Panc1 (cell line): ENCODE results near the gene KIF2A. TPM values are rescaled to one million over a fixed set of nuclear protein-coding genes. Genes with fewer than 3 reads are reported as not detected.

ENCODE experiments used
- ATAC-seq: fragments of 200-7000 bp; cut with Tn5 transposase; 2 replicates; pipeline ENCODE4 v1.9.1; 2020; ENCODE audit warnings: mild to moderate bottlenecking, moderate library complexity
- BruUV-seq: library from RNA; stranded (reverse); fragments of 400-500 nt; replicated peaks from 2 replicates; lab custom pipeline; 2021; lab: Mats Ljungman, UMichigan
- CTCF ChIA-PET: fragments of 300-600 bp; sonication (Branson Sonifier 250); formaldehyde crosslinking; loops from one replicate; lab custom pipeline; 2022; ENCODE audit warnings: antibody characterized with exemption; lab: Charles Lee
- POLR2A ChIA-PET: fragments of 300-600 bp; sonication (Branson Sonifier 250); formaldehyde crosslinking; loops from one replicate; lab custom pipeline; 2022; ENCODE audit warnings: antibody characterized with exemption; lab: Charles Lee
- DNase-seq: peaks from one replicate; pipeline ENCODE4 v3.0.0-alpha.2; 2010; ENCODE audit warnings: low read depth, low spot score
- H3K27ac ChIP-seq: 2 replicates; pipeline ENCODE4 v1.5.1; 2011; ENCODE audit warnings: mild to moderate bottlenecking, low read length, inconsistent platforms
- H3K27me3 ChIP-seq: fragments of 200-500 bp; sonication (Bioruptor generic); 2 replicates; pipeline ENCODE4 v1.6.0; 2014; ENCODE audit warnings: low read length, inconsistent platforms; ENCODE audit not compliant: control insufficient read depth, insufficient read depth
- H3K36me3 ChIP-seq: fragments of 200-500 bp; sonication (Bioruptor generic); 2 replicates; pipeline ENCODE4 v1.5.1; 2014; ENCODE audit warnings: inconsistent platforms, mild to moderate bottlenecking, low read length, moderate library complexity; ENCODE audit not compliant: control insufficient read depth, insufficient read depth
- H3K4me1 ChIP-seq: 2 replicates; pipeline ENCODE4 v1.5.1; 2011; ENCODE audit warnings: inconsistent platforms, mild to moderate bottlenecking, low read length, moderate library complexity; ENCODE audit not compliant: control insufficient read depth, insufficient read depth
- H3K4me3 ChIP-seq, 2 experiments: 2 replicates each; pipeline ENCODE4 v1.5.1; 2011 to 2012; ENCODE audit warnings: low read depth in 2 of 2, low read length in 2 of 2, mild to moderate bottlenecking in 2 of 2, inconsistent platforms in 1 of 2, moderate library complexity in 1 of 2
- H3K9me3 ChIP-seq: fragments of 200-500 bp; sonication (Bioruptor generic); 2 replicates; pipeline ENCODE4 v1.5.1; 2014; ENCODE audit warnings: low read depth, mild to moderate bottlenecking, inconsistent platforms, low read length, moderate library complexity; ENCODE audit not compliant: control insufficient read depth, insufficient read depth
- CTCF ChIP-seq: fragments of 450-650 bp; IDR thresholded peaks from 2 replicates; pipeline ENCODE4 v1.5.1; 2017; ENCODE audit warnings: mild to moderate bottlenecking
- POLR2AphosphoS5 ChIP-seq: IDR thresholded peaks from 2 replicates; pipeline ENCODE4 v1.6.1; 2012; ENCODE audit warnings: mild to moderate bottlenecking, low read depth, low read length, moderate library complexity
- REST ChIP-seq, 2 experiments: IDR thresholded peaks; 2 replicates each; pipeline ENCODE4 v1.6.1; 2011 to 2012; ENCODE audit warnings: low read depth in 2 of 2, control low read depth in 1 of 2, low read length in 1 of 2, mild to moderate bottlenecking in 1 of 2, moderate library complexity in 1 of 2; ENCODE audit not compliant: insufficient read depth in 1 of 2
- SIN3A ChIP-seq: IDR thresholded peaks from 2 replicates; pipeline ENCODE4 v1.6.1; 2012; ENCODE audit warnings: low read depth, mild to moderate bottlenecking, low read length, moderate library complexity, borderline replicate concordance; ENCODE audit not compliant: insufficient read depth
- TCF7L2 ChIP-seq: IDR thresholded peaks from 2 replicates; pipeline ENCODE4 v1.6.1; 2011; ENCODE audit warnings: mild to moderate bottlenecking, low read depth, low read length, inconsistent platforms
- in situ Hi-C: cut with HindIII; loops from 2 replicates; pipeline ENCODE4 v1.10.0; 2016; ENCODE audit warnings: low sequenced_read_pairs, low pct_unique_long_range_greater_than_20kb
- intact Hi-C: fragments of 100-400 bp; cut with micrococcal nuclease; formaldehyde crosslinking; loops from one replicate; pipeline ENCODE4 v1.10.0; 2022; ENCODE audit not compliant: unreplicated experiment
- total RNA-seq: library from RNA; stranded (reverse); gene quantifications from one replicate; pipeline ENCODE4 v1.2.1, GENCODE V29; 2021; ENCODE audit not compliant: unreplicated experiment

The KIF2A gene
- total RNA-seq, 1 experiment from 2014 or later: 58.9 TPM

- POLR2A ChIA-PET: no interaction called here
- TF ChIP-seq TCF7L2: no peak
- TF ChIP-seq CTCF: no peak
- TF ChIP-seq SIN3A: no peak
- TF ChIP-seq REST (IDR thresholded peaks at IDR 0.05; ENCODE audit: insufficient read depth in 1 of 2, low read depth in 2 of 2, low read length in 1 of 2): no peak
- TF ChIP-seq POLR2AphosphoS5: no peak
Observed at GRCh38 chr5:62312036-62312435, 6.0 kb downstream of the KIF2A start.

GRCh38 chr5:62312674-62313073 is 6.7 kb downstream of the KIF2A start:
- no TSS peak for BruUV-seq
- H3K27ac ChIP-seq: no peak overlapping the region
- CTCF ChIA-PET: no interaction called here
- intact Hi-C loops: no loop called here
- no peak for DNase-seq
- POLR2A ChIA-PET: no interaction called here
- H3K4me1 ChIP-seq: peaks cover 23% of the 10 kb centered on the region
- H3K4me3 ChIP-seq: no peak overlapping the region
- no peak for ATAC-seq
- TF ChIP-seq REST (IDR thresholded peaks at IDR 0.05; ENCODE audit: insufficient read depth in 1 of 2, low read depth in 2 of 2, low read length in 1 of 2) (no peak), POLR2AphosphoS5 (no peak), SIN3A (no peak), TCF7L2 (no peak), CTCF (no peak)
- in situ Hi-C loops: no loop called here
- H3K27me3 ChIP-seq: no peaks in the 10 kb centered on the region
- no peaks in the 10 kb centered on the region for H3K36me3 ChIP-seq
- no peaks in the 10 kb centered on the region for H3K9me3 ChIP-seq

More at GRCh38 chr5:62312036-62312435, 6.0 kb downstream of the KIF2A start:
- CTCF ChIA-PET: no interaction called here
- no peaks in the 10 kb centered on the region for H3K36me3 ChIP-seq
- no TSS peak for BruUV-seq
- in situ Hi-C loops: no loop called here
- no peak overlapping the region for H3K27ac ChIP-seq
- H3K9me3 ChIP-seq: no peaks in the 10 kb centered on the region
- H3K27me3 ChIP-seq: no peaks in the 10 kb centered on the region
- DNase-seq (no peak), ATAC-seq (no peak)
- H3K4me1 ChIP-seq: peaks cover 23% of the 10 kb centered on the region
- intact Hi-C loops: no loop called here
- no peak overlapping the region for H3K4me3 ChIP-seq
